HuH-7.5 (cell line): ENCODE measurements around the gene HMX3.
"Not testable (repeated sequence)": the region's sequence is repeated elsewhere in the genome, so short reads cannot be mapped to it uniquely, and the experiment has no call there.

Source experiments
- DNase-seq: peaks from one replicate; pipeline ENCODE4 v3.0.0; 2011; ENCODE audit warnings: low spot score

HMX3 gene

GRCh38 chr10:123175389-123176387 lies 39.9 kb downstream of the HMX3 start:
- no peak for DNase-seq

- not testable (repeated sequence) for DNase-seq
Observed at GRCh38 chr10:123178390-123178789, 42.6 kb downstream of the HMX3 start.

- no peak for DNase-seq
Observed at GRCh38 chr10:123180101-123181090, 44.6 kb downstream of the HMX3 start.

DNA sequence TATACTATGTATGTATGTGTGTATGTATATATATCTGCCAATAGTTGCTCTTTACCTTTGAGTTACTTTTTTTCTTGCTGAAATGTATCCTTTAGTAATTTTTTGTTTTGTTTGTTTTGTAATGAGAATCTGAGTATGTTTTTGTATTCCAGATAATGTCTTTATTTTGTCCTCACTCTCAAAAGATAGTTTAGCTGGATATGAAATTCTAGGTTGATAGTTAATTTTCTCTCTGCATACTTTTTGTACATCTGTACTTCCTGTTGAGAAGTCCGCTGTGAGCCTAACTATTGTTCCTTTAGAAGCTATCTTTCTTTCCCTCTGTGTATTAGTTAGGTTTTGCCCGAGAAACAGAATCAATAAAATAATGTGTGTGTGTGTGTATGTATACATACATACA lies 48.0 kb downstream of the HMX3 start:
- DNase-seq: no peak

DNA sequence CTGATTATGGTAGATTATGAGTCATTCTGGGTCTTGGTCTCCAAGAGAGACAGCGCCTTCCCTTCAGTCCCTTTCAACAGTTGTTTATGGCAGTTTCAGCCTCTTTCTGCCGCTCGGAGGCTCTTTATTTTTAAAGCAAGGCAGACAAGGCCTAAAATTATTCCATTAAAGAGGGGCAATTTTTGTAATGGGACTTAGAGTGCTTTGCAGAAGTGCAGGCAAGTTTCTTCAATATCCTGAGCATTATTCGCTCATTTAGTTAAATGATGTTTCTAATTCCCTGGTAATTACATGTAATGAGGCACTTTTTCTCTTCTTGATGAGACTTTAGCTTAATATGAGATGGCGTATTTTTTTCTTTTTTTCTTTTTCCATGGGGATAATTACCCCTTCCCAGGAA lies 52.0 kb downstream of the HMX3 start:
- DNase-seq: no peak
